Breast epithelium (tissue), 3 donors: Measurements from ENCODE around the gene CTNND2.

Source experiments
- POLR2A ChIP-seq: fragments of 450-650 bp; IDR thresholded peaks from one replicate; pipeline ENCODE4 v1.6.1; 2016; ENCODE audit warnings: antibody characterized with exemption, mild to moderate bottlenecking, moderate library complexity
- TF ChIP-seq, protein P1 (sequence below), 3 donors: fragments of 450-650 bp; IDR thresholded peaks; one replicate each; pipeline ENCODE4 v1.5.1; 2016 to 2017; ENCODE audit warnings: antibody characterized with exemption in 3 of 3, mild to moderate bottlenecking in 3 of 3, moderate library complexity in 3 of 3

DNA sequence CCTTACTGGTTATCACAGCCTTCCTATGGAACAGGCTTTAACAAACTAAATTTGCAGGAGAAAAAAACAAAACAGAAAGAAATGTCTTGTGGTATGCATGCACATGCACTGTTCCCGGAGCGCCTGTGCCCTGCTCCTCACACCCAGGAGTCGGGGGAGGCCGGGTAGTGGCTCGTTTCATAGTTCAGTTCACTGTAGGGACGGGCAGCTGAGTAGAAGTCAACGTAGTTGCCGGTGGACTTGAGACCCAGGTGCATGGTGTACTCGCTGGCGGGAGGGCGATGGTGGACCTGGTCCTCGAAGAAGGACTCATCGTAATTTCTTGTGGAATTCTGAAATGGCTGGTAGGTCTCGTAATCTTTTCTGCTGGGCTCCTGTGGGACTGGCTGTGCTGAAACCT is 930.9 kb downstream of the CTNND2 start:
- no peak for TF ChIP-seq POLR2A
- TF ChIP-seq, protein P1, sequence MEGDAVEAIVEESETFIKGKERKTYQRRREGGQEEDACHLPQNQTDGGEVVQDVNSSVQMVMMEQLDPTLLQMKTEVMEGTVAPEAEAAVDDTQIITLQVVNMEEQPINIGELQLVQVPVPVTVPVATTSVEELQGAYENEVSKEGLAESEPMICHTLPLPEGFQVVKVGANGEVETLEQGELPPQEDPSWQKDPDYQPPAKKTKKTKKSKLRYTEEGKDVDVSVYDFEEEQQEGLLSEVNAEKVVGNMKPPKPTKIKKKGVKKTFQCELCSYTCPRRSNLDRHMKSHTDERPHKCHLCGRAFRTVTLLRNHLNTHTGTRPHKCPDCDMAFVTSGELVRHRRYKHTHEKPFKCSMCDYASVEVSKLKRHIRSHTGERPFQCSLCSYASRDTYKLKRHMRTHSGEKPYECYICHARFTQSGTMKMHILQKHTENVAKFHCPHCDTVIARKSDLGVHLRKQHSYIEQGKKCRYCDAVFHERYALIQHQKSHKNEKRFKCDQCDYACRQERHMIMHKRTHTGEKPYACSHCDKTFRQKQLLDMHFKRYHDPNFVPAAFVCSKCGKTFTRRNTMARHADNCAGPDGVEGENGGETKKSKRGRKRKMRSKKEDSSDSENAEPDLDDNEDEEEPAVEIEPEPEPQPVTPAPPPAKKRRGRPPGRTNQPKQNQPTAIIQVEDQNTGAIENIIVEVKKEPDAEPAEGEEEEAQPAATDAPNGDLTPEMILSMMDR (IDR thresholded peaks at IDR 0.05): no peak
